DMS53 (cell line): Measurements from ENCODE around the gene EFCAB8.
"Not testable (repeated sequence)": the region's sequence is repeated elsewhere in the genome, so short reads cannot be mapped to it uniquely, and the experiment has no call there.

ENCODE experiments used
- DNase-seq: peaks from one replicate; lab custom pipeline; 2025; lab: John Stamatoyannopoulos, UW

Gene EFCAB8

DNA sequence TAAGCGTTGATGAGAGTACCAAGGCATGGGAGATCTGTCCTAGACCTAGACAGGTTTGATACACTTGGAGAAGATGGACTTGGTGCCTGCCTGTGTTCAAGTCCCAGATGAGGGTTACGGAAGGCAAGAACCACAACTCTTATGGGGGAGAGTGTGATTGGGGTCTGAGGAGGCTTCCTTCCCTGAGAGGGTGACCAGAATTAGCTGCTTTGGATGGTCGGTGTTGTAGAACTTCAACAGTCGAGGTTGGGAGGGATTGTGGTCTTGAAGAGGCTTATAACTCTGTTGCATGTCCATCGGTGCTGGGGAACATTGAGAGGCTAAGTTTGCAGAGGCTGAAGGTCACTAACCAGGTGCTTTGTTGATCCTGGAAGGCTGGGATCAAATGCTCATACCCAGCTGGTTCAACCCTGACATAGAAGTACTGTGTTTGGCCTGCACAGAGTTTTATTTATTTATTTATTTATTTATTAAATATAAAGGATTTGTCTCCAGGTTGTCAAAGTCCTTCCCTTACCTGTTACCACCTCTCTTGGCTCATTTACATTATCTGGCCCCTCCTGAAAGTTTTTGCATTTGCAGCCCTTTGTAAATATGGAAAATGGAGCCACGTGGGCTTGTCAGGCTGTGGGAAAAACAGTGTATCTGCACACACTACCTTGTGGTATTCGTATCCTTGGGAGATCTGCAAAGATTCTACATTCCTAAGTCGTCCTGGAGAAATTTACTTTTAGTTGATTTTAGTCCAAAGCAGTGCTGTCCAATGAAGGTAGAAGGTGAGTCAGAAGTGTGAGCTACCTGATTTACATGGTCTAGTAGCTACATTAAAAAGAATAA, 15.8 kb upstream of the EFCAB8 start:
- no peak for DNase-seq

DNA sequence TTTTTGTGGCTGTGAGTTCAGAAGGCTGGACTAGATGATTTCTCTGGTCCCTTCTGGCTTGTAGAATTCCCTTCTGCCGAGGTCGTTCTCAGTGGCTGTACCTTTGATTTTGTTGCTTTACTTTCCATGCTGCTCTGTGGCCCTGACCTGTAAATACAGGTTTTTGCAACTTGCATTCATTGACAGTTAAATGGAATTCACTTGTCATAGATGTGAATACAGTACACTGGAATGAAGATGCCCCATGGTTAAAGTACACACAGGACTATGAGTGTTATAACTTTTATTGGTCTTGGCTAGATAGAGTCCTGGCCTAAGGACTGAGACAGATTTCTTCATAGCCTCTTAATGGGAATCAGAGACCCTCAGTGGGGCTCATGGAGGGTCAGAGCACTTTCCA, 12.9 kb upstream of the EFCAB8 start:
- DNase-seq: no peak

DNA sequence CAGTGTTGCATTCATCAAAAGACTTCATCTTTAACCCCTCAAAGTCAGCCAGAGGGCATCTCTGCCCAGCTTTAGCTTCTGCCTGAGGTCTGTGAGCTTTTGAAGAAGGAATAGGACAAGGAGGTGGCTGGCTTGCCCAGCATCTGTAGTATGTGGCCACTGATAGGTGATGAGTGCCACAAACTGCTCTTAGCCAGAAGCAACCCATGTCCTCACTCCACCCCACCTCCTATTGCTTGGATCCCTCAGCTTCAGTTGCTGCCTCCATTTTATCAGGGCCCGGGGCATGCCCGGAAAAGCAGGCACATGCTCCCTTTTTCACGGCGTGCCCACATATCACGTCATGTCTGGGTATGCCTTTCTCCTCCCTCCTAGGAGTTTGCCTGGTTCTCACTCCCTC, 11.9 kb upstream of the EFCAB8 start:
- DNase-seq: no peak

GRCh38 chr20:32847964-32848363, 10.8 kb upstream of the EFCAB8 start:
- no peak for DNase-seq

DNA sequence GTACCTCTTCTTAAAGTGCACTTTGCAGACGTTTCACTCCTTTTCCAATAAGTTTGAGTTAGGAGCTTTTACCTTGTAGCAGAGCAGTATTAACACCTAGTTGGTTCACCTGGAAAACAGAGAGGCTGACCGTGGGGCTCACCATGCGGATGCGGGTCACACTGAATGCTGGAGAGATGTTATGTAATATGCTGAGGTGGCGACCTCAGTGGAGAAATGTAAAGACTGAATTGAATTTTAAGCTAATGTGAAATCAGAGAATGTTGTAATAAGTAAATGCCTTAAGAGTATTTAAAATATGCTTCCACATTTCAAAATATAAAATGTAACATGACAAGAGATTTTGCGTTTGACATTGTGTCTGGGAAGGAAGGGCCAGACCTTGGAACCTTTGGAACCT, 9.9 kb upstream of the EFCAB8 start:
- DNase-seq: no peak

GRCh38 chr20:32849577-32849976, 9.1 kb upstream of the EFCAB8 start:
- DNase-seq: no peak

- DNase-seq: no peak
Measured at GRCh38 chr20:32855387-32855786, 3.3 kb upstream of the EFCAB8 start.

DNA sequence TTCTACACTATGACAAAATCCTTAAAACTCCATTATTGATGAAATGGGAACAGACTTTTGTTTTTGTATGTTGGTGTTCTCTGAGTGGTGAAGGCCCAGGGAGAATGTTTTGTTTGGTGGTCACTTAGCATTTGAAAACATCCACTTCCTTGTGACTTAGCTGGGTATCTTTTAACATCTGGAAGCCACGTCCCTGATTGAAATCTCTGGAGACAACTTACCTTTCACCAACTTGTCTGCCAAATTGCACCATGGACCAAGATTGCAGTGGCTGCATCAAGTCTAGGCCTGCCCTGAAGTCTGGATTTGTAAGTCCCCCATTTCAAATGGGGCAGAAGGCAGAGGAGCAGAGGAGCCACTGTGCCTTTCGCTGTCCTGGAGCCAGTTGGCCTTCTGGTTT, 534 bp upstream of the EFCAB8 start:
- DNase-seq: no peak

- no peak for DNase-seq
Measured at GRCh38 chr20:32861446-32861845, 2.7 kb downstream of the EFCAB8 start.

DNA sequence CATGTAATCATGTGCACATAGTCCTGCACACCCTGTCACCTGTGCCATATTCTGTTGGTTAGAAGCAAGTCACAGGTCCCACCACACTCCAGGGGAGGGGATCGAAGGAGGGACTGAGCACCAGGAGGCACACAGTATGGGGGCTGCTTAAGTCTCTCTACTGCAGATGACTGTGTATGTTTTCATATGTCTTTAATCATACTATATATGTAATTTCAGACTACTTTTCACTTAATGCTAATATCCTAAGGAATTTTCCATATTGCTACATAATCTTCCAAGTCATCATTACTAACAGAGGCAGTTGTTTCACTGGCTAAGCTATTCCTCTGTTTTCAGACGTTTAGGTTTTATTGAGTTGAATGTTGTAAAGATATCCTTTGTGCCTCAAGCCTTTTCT, 10.8 kb downstream of the EFCAB8 start:
- no peak for DNase-seq

DNA sequence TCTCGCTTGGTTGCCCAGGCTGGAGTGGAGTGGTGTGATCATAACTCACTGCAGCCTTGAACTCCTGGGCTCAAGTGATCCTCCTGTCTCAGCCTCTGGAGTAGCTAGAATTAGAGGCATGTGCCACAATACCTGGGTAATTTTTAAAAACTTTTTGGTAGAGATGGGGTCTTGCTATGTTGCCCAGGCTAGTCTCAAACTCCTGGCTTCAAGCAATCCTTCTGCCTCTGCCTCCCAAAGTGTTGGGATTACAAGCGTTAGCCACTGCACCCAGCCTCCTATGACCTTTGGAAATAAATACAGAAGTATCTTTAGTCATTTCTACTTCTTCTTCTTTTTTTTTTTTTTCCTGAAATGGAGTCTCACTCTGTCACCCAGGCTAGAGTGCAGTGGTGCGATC, 11.8 kb downstream of the EFCAB8 start:
- not testable (repeated sequence) for DNase-seq

DNA sequence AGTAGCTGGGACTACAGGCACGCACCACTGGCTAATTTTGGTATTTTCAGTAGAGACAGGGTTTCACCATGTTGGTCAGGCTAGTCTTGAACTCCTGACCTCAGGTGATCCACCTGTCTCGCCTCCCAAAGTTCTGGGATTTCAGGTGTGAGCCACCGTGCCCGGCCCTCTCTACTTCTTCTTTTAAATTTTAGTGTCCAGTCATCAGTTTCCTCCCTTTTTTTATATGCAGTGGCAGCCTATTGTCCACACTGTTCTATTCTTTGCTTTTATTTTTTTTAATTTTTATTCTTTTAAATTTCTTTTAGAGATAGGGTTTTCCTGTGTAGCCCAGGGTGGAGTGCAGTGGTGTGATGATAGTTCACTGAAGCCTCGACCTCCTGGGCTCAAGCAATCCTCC, 12.3 kb downstream of the EFCAB8 start:
- DNase-seq: no peak

DNA sequence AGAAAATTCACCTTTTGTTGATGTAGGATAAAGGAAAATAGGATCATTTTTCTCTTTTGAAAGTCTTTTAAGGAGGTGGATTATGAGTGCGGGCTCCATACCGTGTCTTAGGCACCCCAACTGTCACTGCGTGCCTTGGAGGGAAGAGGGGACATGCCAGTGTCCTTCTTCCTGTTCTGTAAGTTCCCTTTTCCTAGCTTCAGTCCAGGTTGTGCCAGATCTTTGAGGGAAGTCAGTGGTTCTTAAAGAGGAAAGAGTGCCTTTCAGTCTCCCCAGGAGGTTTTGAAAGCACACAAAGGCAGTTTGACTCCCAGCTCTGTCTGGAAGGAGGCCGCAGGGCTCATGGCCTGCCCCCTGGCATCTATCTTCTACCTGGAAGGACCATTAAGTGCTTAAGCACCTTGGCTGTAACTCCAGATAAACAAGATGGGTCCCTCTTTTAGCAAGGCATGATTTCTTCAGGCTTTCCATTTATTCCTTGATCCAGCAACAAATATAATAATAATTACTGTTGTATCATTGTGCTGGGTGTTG, 13.0 kb downstream of the EFCAB8 start:
- no peak for DNase-seq

DNA sequence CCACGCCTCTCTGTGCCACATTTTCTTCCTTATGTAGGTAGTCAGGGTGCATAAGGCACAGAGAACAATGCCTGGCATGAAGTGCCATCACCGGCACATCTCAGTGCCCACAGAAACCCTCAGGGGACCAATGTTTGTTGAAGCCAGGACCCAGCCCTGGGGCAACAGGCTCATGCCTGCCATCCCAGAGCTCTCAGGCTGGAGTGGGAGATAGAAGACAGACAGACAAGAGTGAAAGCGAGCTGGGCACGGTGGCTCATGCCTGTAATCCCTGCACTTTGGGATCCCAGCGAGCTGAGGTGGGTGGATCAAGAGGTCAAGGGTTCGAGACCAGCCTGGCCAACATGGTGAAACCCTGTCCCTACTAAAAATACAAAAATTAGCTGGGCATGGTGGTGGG, 13.5 kb downstream of the EFCAB8 start:
- no peak for DNase-seq

GRCh38 chr20:32875673-32876072, 16.9 kb downstream of the EFCAB8 start:
- no peak for DNase-seq

- DNase-seq: no peak
Measured at GRCh38 chr20:32877507-32877906, 18.8 kb downstream of the EFCAB8 start.

GRCh38 chr20:32878820-32879219, 20.1 kb downstream of the EFCAB8 start:
- no peak for DNase-seq

DNA sequence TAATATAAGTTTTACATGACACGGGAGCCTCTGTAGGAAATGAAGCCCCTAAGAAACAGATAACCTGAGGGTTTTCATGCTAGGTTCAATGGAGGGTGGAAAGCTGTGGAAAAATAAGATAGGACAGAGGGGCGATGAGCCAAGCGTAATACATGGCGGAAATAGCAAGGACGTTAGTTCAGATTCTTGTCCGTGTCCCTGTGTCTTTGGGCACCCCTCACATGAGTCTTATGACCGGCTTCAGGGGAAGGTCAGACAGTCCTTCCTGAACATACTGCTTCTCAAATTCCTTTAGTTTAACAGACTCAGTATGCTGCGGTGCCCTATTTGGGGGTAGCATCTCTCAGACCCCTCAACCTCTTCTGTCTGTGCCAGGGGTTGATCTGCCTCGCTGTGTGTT, 20.8 kb downstream of the EFCAB8 start:
- DNase-seq: no peak

DNA sequence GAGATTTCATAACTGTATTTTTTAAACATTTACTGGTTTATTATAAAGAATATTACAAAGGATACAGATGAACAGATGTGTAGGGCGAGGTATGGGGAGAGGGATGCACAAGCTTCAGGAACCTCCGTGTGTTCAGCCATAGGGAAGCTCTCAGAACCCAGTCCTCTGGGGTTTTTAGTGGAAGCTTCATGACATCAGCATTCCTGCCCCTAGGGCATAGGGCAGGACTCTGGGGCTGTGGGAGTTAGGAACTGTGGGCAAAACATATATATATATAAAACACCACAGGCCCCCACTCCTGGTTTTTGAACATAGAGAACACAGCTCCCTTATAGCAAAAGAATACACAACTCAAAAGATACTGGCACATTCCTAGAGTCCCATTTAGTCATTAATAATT, 21.9 kb downstream of the EFCAB8 start:
- DNase-seq: no peak

DNA sequence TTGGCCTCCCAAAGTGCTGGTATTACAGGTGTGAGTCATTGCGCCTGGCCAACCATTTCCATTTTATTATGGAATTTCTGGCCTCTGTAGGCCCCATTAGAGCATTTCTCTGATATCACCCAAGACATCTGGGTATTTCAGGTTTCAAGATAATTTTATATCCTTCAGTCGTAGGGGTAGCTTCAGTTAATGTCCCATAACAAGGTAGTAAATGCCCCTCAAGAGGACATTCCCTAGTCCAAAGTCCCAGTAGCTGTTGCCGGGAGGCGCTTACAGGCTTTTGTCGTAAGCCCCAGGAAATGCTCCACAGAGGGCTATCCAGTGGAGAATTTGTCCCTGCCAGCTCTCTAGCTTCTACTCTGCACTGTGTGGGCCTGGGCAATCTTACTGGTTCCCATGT, 24.4 kb downstream of the EFCAB8 start:
- no peak for DNase-seq

- DNase-seq: no peak
Measured at GRCh38 chr20:32885185-32885584, 26.5 kb downstream of the EFCAB8 start.

DNA sequence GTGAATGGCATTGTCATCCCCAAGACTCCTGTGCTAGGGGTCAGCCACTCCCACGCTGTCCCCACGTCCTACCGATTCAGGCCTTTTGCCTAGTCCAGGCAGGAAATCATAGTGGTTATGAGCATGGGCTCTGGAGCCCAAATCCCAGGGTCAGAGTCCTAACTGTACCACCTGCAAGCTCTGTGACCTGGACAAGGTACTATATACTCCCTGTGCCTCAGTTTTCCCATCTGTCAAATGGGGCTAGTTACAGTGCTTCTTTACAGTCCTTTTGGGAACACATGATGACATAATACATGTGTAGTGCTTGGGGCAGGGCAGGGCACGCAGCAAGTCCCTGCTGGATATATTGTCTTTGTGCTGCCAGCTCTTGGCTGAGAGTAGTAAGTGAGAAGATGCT, 27.2 kb downstream of the EFCAB8 start:
- DNase-seq: no peak

DNA sequence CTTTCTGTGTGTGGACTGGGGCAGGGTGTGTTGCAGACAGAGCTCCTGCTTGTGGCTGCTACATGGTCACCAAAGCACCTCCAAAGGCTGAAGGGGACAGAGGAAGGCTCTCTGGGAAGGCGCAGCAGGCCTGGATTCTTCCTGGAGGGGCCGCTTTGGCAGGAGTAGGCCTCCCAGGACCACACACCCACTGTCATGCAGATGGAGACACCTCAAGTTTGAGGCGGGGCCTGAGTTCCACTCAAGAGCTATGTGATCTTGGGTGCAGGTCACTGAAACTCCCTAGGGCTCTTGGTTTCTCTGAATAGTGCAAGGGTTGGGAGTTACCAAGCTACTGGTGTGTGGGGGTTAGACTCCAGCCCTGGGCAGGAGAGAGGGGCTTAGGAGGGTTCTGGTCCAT, 27.9 kb downstream of the EFCAB8 start:
- DNase-seq: no peak

- no peak for DNase-seq
Measured at GRCh38 chr20:32887492-32887891, 28.8 kb downstream of the EFCAB8 start.
